ENCODE results near the gene ZSWIM4.
"Not testable (repeated sequence)": the region's sequence is repeated elsewhere in the genome, so short reads cannot be mapped to it uniquely, and the experiment has no call there.

ZSWIM4 gene

GRCh38 chr19:13850910-13851733, 55.9 kb downstream of the ZSWIM4 start:
- no peak for DNase-seq (ENCODE audit: low spot score)

GRCh38 chr19:13851734-13852114, 56.5 kb downstream of the ZSWIM4 start:
- DNase-seq (ENCODE audit: low spot score): not testable (repeated sequence)

GRCh38 chr19:13852171-13852707, 57.0 kb downstream of the ZSWIM4 start:
- DNase-seq (ENCODE audit: low spot score): not testable (repeated sequence)

GRCh38 chr19:13856497-13856896, 61.3 kb downstream of the ZSWIM4 start:
- no peak for DNase-seq (ENCODE audit: low spot score)

GRCh38 chr19:13859361-13859880, 64.2 kb downstream of the ZSWIM4 start:
- DNase-seq (ENCODE audit: low spot score): no peak

GRCh38 chr19:13860679-13861391, 65.6 kb downstream of the ZSWIM4 start:
- DNase-seq (ENCODE audit: low spot score): no peak

GRCh38 chr19:13861392-13861713, 66.1 kb downstream of the ZSWIM4 start:
- no peak for DNase-seq (ENCODE audit: low spot score)

GRCh38 chr19:13861714-13862531, 66.7 kb downstream of the ZSWIM4 start:
- DNase-seq (ENCODE audit: low spot score): peak; percentile 90

- no peak for DNase-seq (ENCODE audit: low spot score)
Measured at GRCh38 chr19:13864046-13864666, 68.9 kb downstream of the ZSWIM4 start.

- no peak for DNase-seq (ENCODE audit: low spot score)
Measured at GRCh38 chr19:13864667-13865570, 69.7 kb downstream of the ZSWIM4 start.

- DNase-seq (ENCODE audit: low spot score): no peak
Measured at GRCh38 chr19:13865571-13866462, 70.6 kb downstream of the ZSWIM4 start.

- no peak for DNase-seq (ENCODE audit: low spot score)
Measured at GRCh38 chr19:13866463-13867046, 71.3 kb downstream of the ZSWIM4 start.

GRCh38 chr19:13868663-13869062, 73.4 kb downstream of the ZSWIM4 start:
- DNase-seq (ENCODE audit: low spot score): no peak

GRCh38 chr19:13869281-13869680, 74.0 kb downstream of the ZSWIM4 start:
- DNase-seq (ENCODE audit: low spot score): no peak

GRCh38 chr19:13870873-13871272, 75.6 kb downstream of the ZSWIM4 start:
- no peak for DNase-seq (ENCODE audit: low spot score)

- no peak for DNase-seq (ENCODE audit: low spot score)
Measured at GRCh38 chr19:13872339-13872694, 77.1 kb downstream of the ZSWIM4 start.

- DNase-seq (ENCODE audit: low spot score): peak; percentile 60
Measured at GRCh38 chr19:13872695-13873389, 77.6 kb downstream of the ZSWIM4 start.

GRCh38 chr19:13873834-13874515, 78.7 kb downstream of the ZSWIM4 start:
- no peak for DNase-seq (ENCODE audit: low spot score)

Measured in germinal center (tissue), 1 donor.